Activated naive CD4-positive, alpha-beta T cell treated with anti-CD3 and anti-CD28 coated beads, Interleukin-2, amount 10 ng/mL, durations not matched to agents 7 days and 5 days (primary cell): ENCODE results near the gene OR10H3.

ENCODE experiments used
- CTCF ChIA-PET: fragments of 350-600 bp; sonication (Branson Sonifier 250); formaldehyde crosslinking; loops from one replicate; lab custom pipeline; 2021; ENCODE audit warnings: antibody characterized with exemption; lab: Charles Lee
- DNase-seq: peaks from one replicate; pipeline ENCODE4 v3.0.0-alpha.2; 2020
- H3K27ac Mint-ChIP-seq: one replicate; pipeline ENCODE4 v1.8.0; 2021; ENCODE audit warnings: mild to moderate bottlenecking, moderate library complexity, mixed read lengths
- H3K27me3 Mint-ChIP-seq: one replicate; pipeline ENCODE4 v1.8.0; 2021; ENCODE audit warnings: mild to moderate bottlenecking, mixed read lengths
- H3K36me3 Mint-ChIP-seq: one replicate; pipeline ENCODE4 v1.8.0; 2021; ENCODE audit warnings: mixed read lengths
- H3K4me1 Mint-ChIP-seq: one replicate; pipeline ENCODE4 v1.8.0; 2021; ENCODE audit warnings: mixed read lengths
- H3K4me3 Mint-ChIP-seq: one replicate; pipeline ENCODE4 v1.8.0; 2021; ENCODE audit warnings: mild to moderate bottlenecking, moderate library complexity, mixed read lengths
- H3K9me3 Mint-ChIP-seq: one replicate; pipeline ENCODE4 v1.8.0; 2021; ENCODE audit warnings: mixed read lengths

The OR10H3 gene

DNA sequence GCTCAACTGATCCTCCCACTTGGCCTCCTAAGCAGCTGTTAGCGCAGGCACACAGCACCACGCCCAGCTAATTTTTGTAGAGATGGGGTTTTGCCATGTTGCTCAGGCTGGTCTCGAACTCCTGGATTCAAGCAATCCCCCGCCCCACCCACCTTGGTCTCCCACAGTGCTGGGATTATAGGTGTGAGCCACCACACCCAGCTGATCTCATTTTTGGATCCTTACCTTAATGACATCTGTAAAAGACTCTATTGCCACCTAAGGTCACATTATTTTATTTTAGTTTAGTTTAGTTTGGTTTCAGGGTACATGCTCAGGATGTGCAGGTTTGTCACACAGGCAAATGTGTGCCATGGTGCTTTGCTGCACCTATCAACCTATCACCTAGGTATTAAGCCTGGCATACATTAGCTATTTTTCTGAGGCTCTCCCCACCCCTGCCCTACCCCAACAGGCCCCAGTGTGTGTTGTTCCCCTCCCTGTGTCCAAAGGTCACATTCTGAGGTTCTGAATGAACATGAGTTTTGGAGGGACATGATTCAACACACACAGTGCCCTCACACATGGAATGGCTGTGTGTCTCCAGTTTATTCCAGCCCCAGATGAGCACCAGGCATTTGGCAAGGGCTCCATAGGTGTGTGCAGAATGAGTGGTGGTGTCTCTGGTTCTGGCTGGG, 50.9 kb downstream of the OR10H3 start:
- H3K27ac Mint-ChIP-seq: no peak overlapping the region

DNA sequence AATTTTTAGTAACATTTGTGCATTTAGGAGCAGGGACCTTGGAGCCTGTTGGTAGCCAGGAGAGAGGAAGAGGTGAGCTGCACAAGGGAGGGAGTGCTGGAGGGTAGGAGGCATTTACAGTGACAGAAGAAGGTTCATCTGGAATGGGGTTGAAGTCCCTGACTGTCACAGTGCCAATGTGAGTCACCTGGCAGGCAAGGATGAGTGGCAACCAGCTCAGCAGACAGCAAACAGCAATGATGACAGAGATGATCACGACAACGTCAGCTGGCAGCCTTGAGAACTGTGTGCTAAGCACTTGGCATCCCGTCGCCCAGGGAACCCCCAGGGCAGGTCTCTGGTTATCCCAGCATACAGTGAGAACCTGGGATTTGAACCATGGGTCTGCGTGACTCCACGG, 52.3 kb downstream of the OR10H3 start:
- no peak overlapping the region for H3K4me3 Mint-ChIP-seq
- no peaks in the 10 kb centered on the region for H3K36me3 Mint-ChIP-seq
- peaks cover 35% of the 10 kb centered on the region for H3K27me3 Mint-ChIP-seq
- no peak for DNase-seq
- CTCF ChIA-PET: interaction anchor here (0.9 kb wide), 1 partner anchor 79 kb away, joined by 3 read pairs; no protein-coding TSS in a partner anchor
- H3K9me3 Mint-ChIP-seq: no peaks in the 10 kb centered on the region
- no peaks in the 10 kb centered on the region for H3K4me1 Mint-ChIP-seq
- H3K27ac Mint-ChIP-seq: no peak overlapping the region

More for the DNA sequence above, 50.9 kb downstream of the OR10H3 start:
- DNase-seq: no peak
- Mint-ChIP-seq H3K4me3 (no peak overlapping the region), H3K36me3 (no peaks in the 10 kb centered on the region), H3K4me1 (no peaks in the 10 kb centered on the region), H3K9me3 (no peaks in the 10 kb centered on the region), H3K27me3 (peaks cover 31% of the 10 kb centered on the region)
- CTCF ChIA-PET: no interaction called here
